ENCODE data around the gene AEBP2.

AEBP2 gene

DNA sequence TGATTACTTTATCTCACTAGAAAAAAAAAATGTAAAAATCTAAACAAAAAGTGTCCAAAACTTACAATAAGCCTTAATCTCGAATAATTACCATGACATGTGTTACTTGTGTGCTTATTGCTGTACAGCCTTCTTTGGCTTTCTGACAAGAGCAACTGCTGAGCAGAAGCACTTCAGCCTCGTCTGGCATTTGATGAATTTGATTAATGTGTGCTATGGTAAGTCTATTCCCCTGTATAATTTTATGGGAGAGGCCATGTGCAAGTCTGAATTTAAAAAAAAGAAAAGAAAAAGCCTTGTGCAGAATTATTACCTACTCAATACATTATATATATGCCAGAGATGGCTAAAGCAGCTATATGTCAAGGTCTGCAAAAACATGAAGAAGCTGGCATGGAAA lies 113.9 kb downstream of the AEBP2 start:
- DNase-seq (ENCODE audit: low spot score) = no peak

DNA sequence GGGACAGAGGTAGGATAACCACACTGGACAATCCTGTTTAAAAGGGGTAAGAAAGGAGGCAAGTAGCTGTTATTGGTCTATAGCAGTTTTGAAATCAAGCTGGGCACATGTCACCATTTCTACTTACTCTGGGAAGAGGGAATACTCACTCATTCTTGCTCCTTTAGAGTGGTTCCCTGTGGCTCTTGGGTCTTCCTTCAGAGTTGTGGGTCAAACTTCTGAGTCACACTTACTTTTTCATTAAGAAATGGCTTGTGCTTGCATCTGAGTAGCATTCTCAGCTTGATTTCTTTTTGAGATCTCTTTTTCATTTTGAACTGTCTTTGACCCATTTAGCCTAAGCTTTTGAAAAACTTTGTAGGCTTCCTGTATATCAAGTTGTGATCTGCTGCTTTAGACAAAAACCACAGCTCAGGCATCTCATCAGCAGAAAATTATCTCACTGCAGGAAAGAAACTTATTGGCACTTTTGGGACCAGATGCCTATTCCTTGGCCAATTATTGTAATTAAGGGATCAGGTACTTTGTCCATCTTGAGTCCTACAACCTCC lies 122.2 kb downstream of the AEBP2 start:
- DNase-seq (ENCODE audit: low spot score) = no peak
